PC-3 (cell line): ENCODE measurements around the gene MAP3K21. TPM values are rescaled to one million over a fixed set of nuclear protein-coding genes. Genes with fewer than 3 reads are reported as not detected.

Experiments used
- ATAC-seq: fragments of 200-7000 bp; cut with Tn5 transposase; 2 replicates; pipeline ENCODE4 v1.9.1; 2020; ENCODE audit warnings: mild to moderate bottlenecking, moderate library complexity
- BruUV-seq: library from RNA; stranded (reverse); fragments of 400-500 nt; replicated peaks from 2 replicates; lab custom pipeline; 2021; lab: Mats Ljungman, UMichigan
- CTCF ChIA-PET: fragments of 300-600 bp; sonication (Branson Sonifier 250); formaldehyde crosslinking; loops from one replicate; lab custom pipeline; 2022; ENCODE audit warnings: antibody characterized with exemption; lab: Charles Lee
- POLR2A ChIA-PET: fragments of 300-600 bp; sonication (Branson Sonifier 250); formaldehyde crosslinking; loops from one replicate; lab custom pipeline; 2022; ENCODE audit warnings: antibody characterized with exemption; ENCODE audit not compliant: unreplicated experiment; lab: Charles Lee
- DNase-seq: peaks from one replicate; pipeline ENCODE4 v3.0.0-alpha.2; 2015
- H2AFZ ChIP-seq: fragments of 300-600 bp; sonication (generic); 2 replicates; pipeline ENCODE4 v1.6.0; 2016; ENCODE audit warnings: antibody characterized with exemption, low read length
- H3F3A ChIP-seq: fragments of 300-600 bp; sonication (generic); one replicate; pipeline ENCODE4 v1.6.0; 2017; ENCODE audit warnings: antibody characterized with exemption, low read length, control low read depth, mild to moderate bottlenecking; ENCODE audit not compliant: unreplicated experiment
- H3K27ac ChIP-seq: fragments of 300-600 bp; sonication (generic); 2 replicates; pipeline ENCODE4 v1.5.1; 2016; ENCODE audit warnings: mild to moderate bottlenecking, low read length
- H3K27me3 ChIP-seq: fragments of 300-600 bp; sonication (generic); 2 replicates; pipeline ENCODE4 v1.6.1; 2016; ENCODE audit warnings: low read length, mixed read lengths
- H3K36me3 ChIP-seq: fragments of 300-600 bp; sonication (generic); 2 replicates; pipeline ENCODE4 v1.6.1; 2016; ENCODE audit warnings: low read depth, mixed run types, low read length, mixed read lengths
- H3K4me1 ChIP-seq: fragments of 300-600 bp; sonication (generic); 2 replicates; pipeline ENCODE4 v1.5.1; 2016; ENCODE audit warnings: low read length; ENCODE audit not compliant: insufficient read depth
- H3K4me2 ChIP-seq: fragments of 300-600 bp; sonication (generic); 2 replicates; pipeline ENCODE4 v1.6.0; 2016; ENCODE audit warnings: low read length
- H3K4me3 ChIP-seq: fragments of 300-600 bp; sonication (generic); 2 replicates; pipeline ENCODE4 v1.5.1; 2016; ENCODE audit warnings: mild to moderate bottlenecking, low read length, mixed read lengths
- H3K79me2 ChIP-seq: fragments of 300-600 bp; sonication (generic); 2 replicates; pipeline ENCODE4 v1.6.1; 2017; ENCODE audit warnings: low read length, mixed read lengths
- H3K9ac ChIP-seq: fragments of 300-600 bp; sonication (generic); 2 replicates; pipeline ENCODE4 v1.6.0; 2016; ENCODE audit warnings: mild to moderate bottlenecking, low read length
- H3K9me2 ChIP-seq: fragments of 300-600 bp; sonication (generic); replicated peaks from 2 replicates; pipeline ENCODE4 v1.6.1; 2016; ENCODE audit warnings: mixed run types, low read length, mixed read lengths
- H3K9me3 ChIP-seq: fragments of 300-600 bp; sonication (generic); 2 replicates; pipeline ENCODE4 v1.6.1; 2016; ENCODE audit warnings: low read length, mixed read lengths
- H4K20me1 ChIP-seq: fragments of 300-600 bp; sonication (generic); 2 replicates; pipeline ENCODE4 v1.6.1; 2016; ENCODE audit warnings: low read length, mixed read lengths
- CTCF ChIP-seq: fragments of 300-600 bp; sonication (generic); conservative IDR thresholded peaks from 2 replicates; pipeline ENCODE4 v1.5.1; 2017; ENCODE audit warnings: antibody characterized with exemption, low read depth, mild to moderate bottlenecking, low read length
- EZH2 ChIP-seq: fragments of 300-600 bp; sonication (generic); IDR thresholded peaks from one replicate; pipeline ENCODE4 v1.6.1; 2017; ENCODE audit warnings: antibody characterized with exemption, mild to moderate bottlenecking, low read length; ENCODE audit not compliant: unreplicated experiment
- EZH2phosphoT487 ChIP-seq: fragments of 300-600 bp; sonication (generic); IDR thresholded peaks from 2 replicates; pipeline ENCODE4 v1.6.1; 2018; ENCODE audit warnings: mild to moderate bottlenecking, antibody characterized with exemption, low read length, borderline replicate concordance
- intact Hi-C: fragments of 100-400 bp; cut with micrococcal nuclease; formaldehyde crosslinking; loops from 2 replicates; pipeline ENCODE4 v1.9.0; 2023
- total RNA-seq: library from RNA; depleted of rRNA; stranded (reverse); fragments of >200 nt; gene quantifications from 2 replicates; pipeline ENCODE4 v1.2.3, GENCODE V29; 2014

MAP3K21 gene
- total RNA-seq, 1 experiment from 2014 or later: 13.7 TPM

DNA sequence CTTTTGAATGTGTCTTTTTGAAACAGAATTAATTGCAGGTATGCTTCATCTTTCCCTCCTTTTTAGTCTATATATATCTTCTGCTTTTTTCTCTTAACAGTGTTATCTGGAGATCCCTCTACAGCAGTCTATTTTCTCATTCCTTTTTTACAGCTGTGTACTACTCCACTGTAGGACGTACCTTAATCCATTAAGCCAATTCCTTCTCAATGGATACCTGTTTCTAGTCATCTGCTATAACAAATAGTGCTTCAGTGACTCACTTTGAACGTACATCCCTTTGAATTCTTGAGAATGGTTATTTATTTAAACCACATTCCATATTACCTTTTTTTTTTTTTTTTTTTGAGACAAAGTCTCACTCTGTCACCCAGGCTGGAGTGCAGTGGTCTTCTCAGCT, 47.6 kb upstream of the MAP3K21 start:
- ChIA-PET CTCF (no interaction called here), POLR2A (no interaction called here)
- Histone ChIP-seq H3K9me3 (no peaks in the 10 kb centered on the region), H3K4me1 (no peaks in the 10 kb centered on the region), H3K9ac (no peak overlapping the region), H3K27ac (no peak overlapping the region), H3F3A (no peaks in the 10 kb centered on the region), H3K36me3 (no peaks in the 10 kb centered on the region), H3K4me3 (no peak overlapping the region), H2AFZ (no peak overlapping the region), H3K27me3 (no peaks in the 10 kb centered on the region), H3K79me2 (peaks cover 22% of the 10 kb centered on the region; the same call in 1 of the 2 replicates), H3K4me2 (no peak overlapping the region), H3K9me2 (no peaks in the 10 kb centered on the region), H4K20me1 (0 out of 2 replicates have a peak, but pooled peaks cover 8% of the 10 kb centered on the region)
- intact Hi-C loops: no loop called here
- ATAC-seq: no peak
- TF ChIP-seq CTCF: no peak
- no peak for TF ChIP-seq EZH2phosphoT487
- TF ChIP-seq EZH2: no peak
- no peak for DNase-seq
- no TSS peak for BruUV-seq

DNA sequence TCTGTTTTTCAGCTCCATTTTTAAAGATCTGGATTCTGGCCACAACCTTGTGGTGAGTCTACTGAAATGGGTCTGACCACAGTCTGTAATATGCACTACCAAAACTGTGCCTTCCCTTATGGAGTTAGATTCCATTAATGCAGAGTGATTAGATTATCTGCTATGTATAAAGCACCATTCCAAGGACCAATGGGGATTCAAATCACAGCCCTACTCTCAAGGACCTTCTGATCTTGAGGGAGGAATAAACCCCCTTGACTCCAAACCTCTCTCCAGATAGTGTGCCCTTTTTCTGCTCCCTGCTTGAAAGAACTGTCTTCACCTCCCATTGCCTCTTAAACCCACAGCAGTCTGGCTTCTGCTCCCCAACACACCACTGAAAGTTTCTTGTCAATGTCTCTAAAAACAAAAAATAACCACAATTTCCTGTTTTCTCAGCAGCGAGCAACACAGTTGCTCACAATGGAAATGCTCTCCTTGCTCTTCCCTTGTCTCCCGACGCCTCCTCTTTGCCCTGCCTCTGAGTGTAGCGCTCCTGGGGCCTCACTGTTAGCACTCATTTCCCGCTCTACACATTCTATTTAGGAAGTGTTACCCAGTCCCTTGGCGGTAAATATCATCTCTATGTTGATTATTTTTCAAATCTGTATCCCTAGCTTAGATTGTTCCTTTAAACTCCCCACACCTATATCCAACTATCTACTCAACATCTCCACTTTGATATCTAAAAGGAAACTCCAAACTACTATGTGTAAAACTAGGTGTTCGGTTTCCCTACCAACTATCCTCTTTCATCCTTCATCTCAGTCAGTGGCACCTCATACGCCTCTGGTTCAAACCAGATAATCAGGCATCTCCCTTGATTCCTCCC, 45.6 kb upstream of the MAP3K21 start:
- no peaks in the 10 kb centered on the region for H3K9me2 ChIP-seq
- POLR2A ChIA-PET: no interaction called here
- peak; percentile 38; the same call in 1 of the 2 replicates for ATAC-seq
- DNase-seq: peak; percentile 16
- no peaks in the 10 kb centered on the region for H3K4me1 ChIP-seq
- no TSS peak for BruUV-seq
- no peak overlapping the region for H3K9ac ChIP-seq
- no peak overlapping the region for H2AFZ ChIP-seq
- H3F3A ChIP-seq: no peaks in the 10 kb centered on the region
- H3K27ac ChIP-seq: no peak overlapping the region
- no peak for TF ChIP-seq EZH2phosphoT487
- no peak for TF ChIP-seq EZH2
- no peak for TF ChIP-seq CTCF
- intact Hi-C loops: no loop called here
- no peak overlapping the region for H3K4me3 ChIP-seq
- H3K9me3 ChIP-seq: no peaks in the 10 kb centered on the region
- H3K79me2 ChIP-seq: peaks cover 31% of the 10 kb centered on the region
- CTCF ChIA-PET: no interaction called here
- 0 out of 2 replicates have a peak, but pooled peaks cover 2% of the 10 kb centered on the region for H3K36me3 ChIP-seq
- H3K27me3 ChIP-seq: no peaks in the 10 kb centered on the region
- H3K4me2 ChIP-seq: no peak overlapping the region
- 0 out of 2 replicates have a peak, but pooled peaks cover 8% of the 10 kb centered on the region for H4K20me1 ChIP-seq

- Histone ChIP-seq H3K9me3 (no peaks in the 10 kb centered on the region), H3K9me2 (no peaks in the 10 kb centered on the region), H3K9ac (no peak overlapping the region), H3K36me3 (0 out of 2 replicates have a peak, but pooled peaks cover 8% of the 10 kb centered on the region), H4K20me1 (0 out of 2 replicates have a peak, but pooled peaks cover 8% of the 10 kb centered on the region), H2AFZ (no peak overlapping the region), H3K27me3 (no peaks in the 10 kb centered on the region), H3K4me1 (no peaks in the 10 kb centered on the region), H3K4me2 (no peak overlapping the region), H3F3A (no peaks in the 10 kb centered on the region), H3K4me3 (no peak overlapping the region), H3K79me2 (peaks cover 32% of the 10 kb centered on the region), H3K27ac (no peak overlapping the region)
- TF ChIP-seq EZH2phosphoT487 (no peak), CTCF (no peak), EZH2 (no peak)
- BruUV-seq: no TSS peak
- intact Hi-C loops: no loop called here
- ChIA-PET CTCF (no interaction called here), POLR2A (no interaction called here)
- no peak for ATAC-seq
- no peak for DNase-seq
Observed at GRCh38 chr1:233282582-233282886, 45.0 kb upstream of the MAP3K21 start.
